Amniotic stem cell (primary cell): Measurements from ENCODE around the gene KIRREL3.

ENCODE experiments used
- DNase-seq: peaks from one replicate; lab custom pipeline; 2025; lab: John Stamatoyannopoulos, UW

KIRREL3 gene

DNA sequence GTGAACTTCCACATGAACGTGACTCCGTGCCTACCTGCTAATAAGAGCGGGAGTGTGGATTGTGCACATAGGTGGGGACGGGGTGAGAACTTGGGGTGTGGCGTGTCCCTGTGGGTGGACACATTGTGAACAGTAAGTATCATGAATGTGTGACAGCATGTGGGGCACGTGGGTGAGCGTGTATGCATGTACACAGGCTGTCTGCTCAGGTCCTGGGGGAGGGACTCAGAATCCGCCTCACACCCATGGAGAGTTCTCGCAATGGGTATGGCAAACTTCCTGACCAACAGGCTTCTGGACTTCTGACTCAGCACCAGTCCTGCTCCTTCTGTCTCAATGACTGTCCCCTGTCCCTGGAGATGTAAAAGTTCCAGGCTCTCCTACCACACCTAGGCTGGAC lies 422.1 kb downstream of the KIRREL3 start:
- no peak for DNase-seq

DNA sequence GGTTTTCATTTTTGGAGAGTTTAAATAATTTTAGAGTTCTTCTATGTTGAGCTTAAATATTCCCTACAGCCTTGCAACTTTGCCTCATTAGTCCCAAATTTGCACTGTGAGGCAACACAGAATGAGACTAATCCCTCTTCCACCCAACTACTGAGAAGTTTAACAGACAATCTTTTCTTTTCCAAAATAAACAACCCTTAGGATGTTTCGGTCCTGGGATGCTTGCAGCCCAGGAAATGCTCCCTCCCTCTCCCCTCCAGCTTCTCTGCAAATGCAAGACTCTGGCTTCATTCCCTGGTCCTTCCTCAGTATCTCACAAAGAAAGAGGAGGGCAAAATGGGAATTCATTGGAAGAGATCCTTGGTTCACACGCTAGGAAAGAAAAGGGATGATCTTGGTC lies 422.5 kb downstream of the KIRREL3 start:
- DNase-seq = no peak

- no peak for DNase-seq
Measured at GRCh38 chr11:126575849-126576248, 424.7 kb downstream of the KIRREL3 start.

DNA sequence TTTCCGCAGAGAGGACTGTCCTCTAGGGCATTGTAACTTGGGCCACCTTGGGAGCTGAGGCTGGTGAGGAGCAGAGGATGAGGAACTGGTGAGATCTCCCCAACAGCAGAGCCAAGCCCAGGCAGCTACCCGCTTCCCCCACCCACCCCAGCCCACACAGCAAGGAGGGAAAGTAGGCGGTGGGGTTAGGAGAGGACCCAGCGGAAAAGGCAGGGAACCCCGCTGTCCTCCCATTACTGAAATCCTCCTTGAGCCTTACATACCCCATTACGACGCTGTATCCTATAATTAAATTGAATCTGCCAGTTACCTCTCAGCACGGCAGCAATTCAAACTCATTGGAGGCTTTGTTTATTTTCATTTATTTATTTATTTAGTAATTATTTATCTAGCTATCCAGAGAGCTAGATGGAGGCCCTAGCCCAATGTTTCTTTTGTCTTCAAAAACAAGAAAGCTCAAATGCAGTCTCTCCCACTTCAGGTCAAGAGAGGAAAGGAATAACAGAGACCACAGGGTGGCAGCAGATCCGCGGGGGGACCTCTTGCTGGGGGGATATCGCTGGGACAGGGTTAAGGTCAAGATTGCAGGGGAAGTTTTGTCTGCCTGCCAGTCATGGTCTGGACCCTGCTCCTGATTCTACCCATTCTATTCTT lies 427.1 kb downstream of the KIRREL3 start:
- no peak for DNase-seq

GRCh38 chr11:126570489-126570888 lies 430.1 kb downstream of the KIRREL3 start:
- DNase-seq = no peak

DNA sequence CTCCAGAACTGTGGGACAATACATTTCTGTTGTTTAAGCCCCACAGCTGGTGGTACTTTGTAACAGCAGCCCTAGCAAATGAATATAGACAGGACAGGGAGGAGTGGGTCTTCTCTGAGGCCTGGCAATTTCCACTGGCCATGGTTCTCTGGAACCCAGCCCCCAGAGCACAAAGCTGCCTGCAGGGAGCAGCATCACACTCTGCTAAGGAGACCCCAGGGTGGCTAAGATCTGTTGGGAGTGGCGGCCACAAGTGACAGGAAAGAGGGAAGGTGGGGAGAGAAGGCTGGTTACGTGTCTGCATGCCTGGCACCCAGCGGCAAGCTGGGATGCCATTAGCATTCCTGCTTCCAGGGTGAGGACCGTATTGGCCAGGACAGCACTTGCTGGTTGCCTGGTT lies 433.2 kb downstream of the KIRREL3 start:
- DNase-seq = no peak

DNA sequence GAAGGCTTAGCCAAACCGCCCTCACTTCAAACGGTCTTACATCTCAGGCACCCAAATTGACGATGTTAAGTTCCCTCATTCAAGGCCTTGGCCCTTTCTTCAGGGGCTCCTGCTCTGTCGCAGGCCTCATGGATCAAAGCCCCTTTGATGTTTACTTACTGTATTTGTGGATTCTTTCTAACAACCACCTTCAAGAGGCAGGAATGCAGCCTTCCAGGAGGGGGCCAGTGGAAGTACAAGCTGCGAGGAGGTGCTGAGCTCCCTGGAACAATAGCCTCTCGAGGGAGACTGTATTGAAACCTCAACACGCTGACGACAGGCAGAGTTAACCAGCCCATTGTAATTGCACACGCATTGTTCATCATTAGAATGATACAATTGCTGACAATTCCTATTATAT lies 436.0 kb downstream of the KIRREL3 start:
- DNase-seq = no peak

DNA sequence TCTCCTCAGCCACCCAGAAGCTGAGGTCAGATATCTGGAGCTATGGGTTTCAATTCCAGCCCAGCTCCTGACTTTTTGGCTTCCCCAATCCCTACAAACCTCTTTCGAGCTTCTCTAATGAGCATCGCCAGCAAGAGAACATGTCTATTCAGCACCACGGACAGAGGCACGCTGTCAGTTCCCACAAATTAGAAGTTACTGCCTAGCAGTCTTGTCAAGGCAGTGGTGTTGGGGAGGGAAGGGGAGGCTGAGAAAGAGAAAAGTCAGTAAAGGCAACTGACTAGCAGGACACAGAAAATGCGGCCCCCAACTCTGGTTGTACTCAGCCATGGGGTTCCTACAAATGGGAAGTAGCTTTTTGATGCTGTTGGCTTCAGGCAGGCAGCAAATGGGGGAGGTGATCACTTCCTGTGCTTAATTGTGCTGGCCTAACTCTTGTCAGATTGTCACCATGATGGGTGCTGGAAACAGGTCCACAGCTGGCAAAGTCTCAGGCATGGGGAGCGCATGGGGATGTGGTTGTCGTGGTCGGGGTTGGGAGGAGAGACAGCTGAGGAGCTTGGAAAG lies 439.2 kb downstream of the KIRREL3 start:
- peak; percentile 15 for DNase-seq

GRCh38 chr11:126560221-126560620 lies 440.3 kb downstream of the KIRREL3 start:
- DNase-seq = no peak

GRCh38 chr11:126548581-126549550 lies 451.7 kb downstream of the KIRREL3 start:
- no peak for DNase-seq

DNA sequence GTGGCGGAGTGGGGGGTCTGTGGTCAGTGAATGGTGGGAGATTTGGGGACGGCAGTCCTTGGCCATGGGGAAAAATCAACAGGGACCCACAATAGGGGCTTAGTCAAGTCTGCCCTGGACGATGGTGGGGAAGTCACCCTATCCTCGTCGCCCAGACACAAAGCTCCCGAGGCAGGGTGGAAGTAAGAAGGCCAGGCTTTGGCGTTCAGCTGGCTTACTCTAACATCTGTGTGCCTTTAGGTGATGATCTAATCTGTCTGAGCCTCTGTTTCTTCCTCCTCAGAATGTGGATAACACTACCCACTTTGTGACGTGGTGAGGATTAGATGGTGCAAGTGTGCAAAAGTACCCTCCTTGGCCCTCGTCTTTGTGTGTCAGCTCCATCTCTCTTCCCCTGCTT lies 452.9 kb downstream of the KIRREL3 start:
- no peak for DNase-seq

DNA sequence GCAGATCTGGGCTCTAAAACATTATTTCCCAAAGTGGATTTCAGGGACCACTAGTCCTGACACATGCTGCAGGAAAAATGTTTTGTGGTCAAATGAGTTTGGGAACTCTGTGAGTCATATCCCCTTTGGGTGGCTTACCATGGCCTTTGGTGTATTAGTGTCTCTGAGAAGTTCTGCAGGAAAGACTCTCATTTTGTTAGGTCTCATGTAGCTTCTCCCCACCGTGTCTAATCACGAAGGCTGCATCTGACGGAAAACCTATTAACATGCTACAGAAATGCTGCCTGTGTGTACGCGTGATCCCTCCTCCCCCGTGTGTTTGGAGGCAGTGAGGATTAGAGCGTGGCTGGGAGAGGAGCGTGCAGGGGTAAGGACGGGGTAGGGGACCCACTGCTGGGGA lies 453.4 kb downstream of the KIRREL3 start:
- DNase-seq = peak; percentile 24

GRCh38 chr11:126546694-126547093 lies 453.9 kb downstream of the KIRREL3 start:
- DNase-seq = no peak

DNA sequence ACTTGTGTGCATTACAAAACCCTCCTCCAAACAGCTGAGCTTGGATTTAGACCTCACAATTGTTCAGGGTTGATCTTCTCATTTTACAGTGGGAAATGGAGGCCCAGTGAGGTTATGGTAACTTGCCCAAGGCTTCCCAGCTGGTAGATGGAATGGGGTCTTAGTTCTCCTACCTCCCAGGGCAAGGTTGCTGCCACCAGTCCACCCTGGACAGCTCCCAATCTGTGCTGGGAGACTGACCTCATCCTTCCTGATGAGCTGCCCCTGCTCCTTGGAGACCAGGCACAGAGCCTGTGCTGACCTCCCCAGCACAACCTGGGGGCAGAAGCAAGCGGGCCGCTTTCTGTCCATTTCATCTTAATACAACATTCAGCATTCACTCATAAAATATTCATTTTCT lies 454.4 kb downstream of the KIRREL3 start:
- DNase-seq = no peak

DNA sequence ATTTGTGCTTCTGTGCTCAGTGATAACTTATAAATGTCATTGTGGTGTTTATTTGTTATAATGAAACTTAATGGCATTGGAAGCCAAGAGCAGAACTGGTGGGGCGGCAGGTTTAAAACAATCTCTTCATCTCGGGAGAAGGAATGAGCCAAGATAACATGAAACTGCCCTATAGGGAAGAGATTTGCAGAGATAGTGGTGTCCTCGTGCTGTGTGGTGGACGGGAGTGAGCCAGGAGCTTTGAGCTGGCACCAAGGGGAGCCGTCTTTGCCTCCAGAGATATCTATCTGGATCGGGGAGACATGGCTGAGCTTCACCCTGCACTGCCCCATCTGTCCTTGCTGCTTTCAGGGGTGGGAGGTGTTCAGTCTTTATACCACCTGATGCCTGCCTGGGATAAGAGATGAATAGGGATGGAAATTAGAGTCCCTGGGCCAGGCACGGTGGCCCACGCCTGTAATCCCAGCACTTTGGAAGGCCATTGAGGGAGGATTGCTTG lies 455.5 kb downstream of the KIRREL3 start:
- DNase-seq = no peak

DNA sequence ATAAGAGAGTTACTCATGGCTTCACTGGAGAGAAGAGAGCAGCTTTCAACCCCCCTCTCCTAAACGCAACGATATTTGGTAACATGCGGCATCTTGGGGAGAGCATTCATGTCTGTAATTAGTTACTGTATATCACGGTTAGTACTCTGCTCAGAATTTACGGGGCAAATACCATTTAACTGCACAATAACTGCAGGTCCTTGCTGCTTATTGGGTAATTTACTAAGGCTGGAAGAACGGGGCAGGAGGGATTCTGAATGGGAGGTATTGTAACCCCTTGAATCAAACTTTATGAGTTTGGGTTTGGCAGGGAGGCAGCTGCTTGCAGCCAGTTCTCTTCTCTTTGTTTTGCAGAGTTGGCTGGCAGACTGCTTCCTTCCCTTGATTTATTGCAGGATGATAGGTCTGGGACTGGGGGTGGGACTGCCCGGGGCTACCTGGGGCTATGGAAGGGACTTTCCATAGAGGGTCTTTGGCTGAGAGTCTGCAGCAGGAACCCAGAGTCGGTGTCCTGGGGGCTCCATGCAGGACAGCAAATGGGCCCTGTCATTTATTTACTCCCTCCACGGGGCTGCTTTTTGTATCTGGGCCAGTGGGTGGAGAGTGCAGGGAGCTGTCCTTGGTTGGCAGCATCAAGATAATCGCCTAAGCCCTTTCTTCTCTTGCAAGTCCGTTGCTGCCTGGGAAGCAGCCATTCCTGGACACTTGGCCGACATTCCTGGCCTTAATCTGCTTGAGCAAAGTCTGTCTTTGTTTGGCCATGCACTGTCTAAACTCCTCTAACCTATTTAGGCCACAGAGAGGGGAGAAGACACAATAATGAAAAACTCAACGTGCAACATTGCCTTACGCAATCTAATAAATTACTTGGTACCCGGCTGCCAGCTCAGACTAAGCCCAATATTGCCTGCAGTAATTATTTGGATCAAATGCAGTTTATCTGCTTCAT lies 456.2 kb downstream of the KIRREL3 start:
- no peak for DNase-seq

GRCh38 chr11:126543691-126544090 lies 456.9 kb downstream of the KIRREL3 start:
- DNase-seq = no peak

- DNase-seq = no peak
Measured at GRCh38 chr11:126542334-126543015, 458.1 kb downstream of the KIRREL3 start.

- DNase-seq = no peak
Measured at GRCh38 chr11:126538071-126538470, 462.5 kb downstream of the KIRREL3 start.

DNA sequence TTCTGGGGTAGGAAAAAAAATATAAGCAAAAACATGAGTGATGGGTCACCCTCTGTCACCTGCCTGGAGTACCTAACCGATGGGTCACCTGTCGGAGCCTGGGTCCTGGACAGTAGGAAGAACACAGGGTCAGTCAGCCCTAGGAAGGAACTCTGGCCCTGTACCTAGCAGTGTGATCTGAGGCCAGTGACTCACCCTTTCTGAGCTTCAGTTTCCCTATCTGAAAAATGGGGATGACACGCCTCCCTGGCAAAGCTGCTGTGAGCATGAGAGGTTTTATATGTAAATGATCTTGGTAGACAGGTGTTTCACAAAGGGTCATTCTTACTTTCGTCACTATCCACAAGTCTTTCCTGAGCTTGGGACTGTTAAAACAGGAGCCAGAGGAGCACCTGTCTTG lies 463.1 kb downstream of the KIRREL3 start:
- no peak for DNase-seq
